ENCODE data around the gene LYRM2.

LYRM2 gene

GRCh38 chr6:89555031-89555430 lies 83.5 kb downstream of the LYRM2 start:
- DNase-seq (ENCODE audit: low read depth) = no peak

- DNase-seq (ENCODE audit: low read depth) = no peak
Measured at GRCh38 chr6:89554106-89554505, 84.4 kb downstream of the LYRM2 start.

DNA sequence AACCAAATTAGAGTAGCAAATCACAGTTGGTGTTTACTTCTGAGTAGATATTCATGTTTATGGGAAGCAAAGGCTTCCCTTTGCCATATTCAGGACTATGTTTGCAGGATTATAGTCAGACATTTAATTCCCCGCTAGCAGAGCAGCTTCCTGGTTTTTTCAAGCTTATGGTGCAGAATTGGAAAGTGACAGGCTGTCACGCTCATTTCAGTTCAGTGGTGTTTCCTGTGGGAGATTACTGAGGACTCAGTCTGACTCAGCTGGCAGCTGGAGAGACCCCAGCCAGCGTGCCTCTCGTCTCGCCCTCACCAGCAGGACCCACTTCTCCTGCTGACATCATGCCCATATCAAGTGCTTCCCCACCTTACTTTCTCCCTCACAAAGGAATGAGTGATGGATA lies 85.1 kb downstream of the LYRM2 start:
- DNase-seq (ENCODE audit: low read depth) = no peak

DNA sequence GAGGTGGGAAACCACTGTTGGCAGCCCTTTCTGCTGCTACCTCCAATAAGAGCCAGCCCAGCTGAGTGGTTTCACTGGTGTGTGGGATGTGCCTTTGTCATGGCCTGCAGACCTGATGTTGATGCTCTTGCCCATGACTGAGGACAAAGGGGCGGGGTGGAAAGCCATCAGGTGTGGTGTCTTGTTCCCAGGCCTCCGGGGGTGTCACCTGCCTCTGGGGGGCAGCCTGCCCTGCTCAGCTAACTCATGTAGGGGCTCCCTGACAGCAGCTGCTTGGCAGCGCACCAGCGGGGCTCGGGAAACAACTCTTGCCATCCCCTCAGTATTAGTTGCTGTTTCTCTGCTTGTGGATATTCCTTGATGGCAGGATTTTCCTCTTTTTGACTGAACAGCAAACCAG lies 91.3 kb downstream of the LYRM2 start:
- no peak for DNase-seq (ENCODE audit: low read depth)

GRCh38 chr6:89542866-89543265 lies 95.7 kb downstream of the LYRM2 start:
- DNase-seq (ENCODE audit: low read depth) = no peak

GRCh38 chr6:89542081-89542857 lies 96.3 kb downstream of the LYRM2 start:
- no peak for DNase-seq (ENCODE audit: low read depth)

DNA sequence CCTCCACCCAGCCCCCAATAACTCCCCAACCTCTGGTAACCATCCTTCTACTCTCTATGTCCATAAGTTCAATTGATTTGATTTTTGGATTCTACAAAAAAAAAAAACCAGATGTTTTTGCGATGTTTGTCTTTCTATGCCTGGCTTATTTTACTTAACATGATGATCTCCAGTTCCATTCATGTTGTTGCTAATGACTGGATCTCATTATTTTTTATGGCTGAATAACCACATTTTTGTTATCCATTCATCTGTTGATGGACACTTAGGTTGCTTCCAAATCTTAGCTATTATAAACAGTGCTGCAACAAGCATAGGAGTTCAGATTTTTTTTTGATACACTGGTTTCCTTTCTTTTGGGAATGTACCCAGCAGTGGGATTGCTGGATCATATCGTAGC lies 98.8 kb downstream of the LYRM2 start:
- no peak for DNase-seq (ENCODE audit: low read depth)

GRCh38 chr6:89536231-89536630 lies 102.3 kb downstream of the LYRM2 start:
- no peak for DNase-seq (ENCODE audit: low read depth)

DNA sequence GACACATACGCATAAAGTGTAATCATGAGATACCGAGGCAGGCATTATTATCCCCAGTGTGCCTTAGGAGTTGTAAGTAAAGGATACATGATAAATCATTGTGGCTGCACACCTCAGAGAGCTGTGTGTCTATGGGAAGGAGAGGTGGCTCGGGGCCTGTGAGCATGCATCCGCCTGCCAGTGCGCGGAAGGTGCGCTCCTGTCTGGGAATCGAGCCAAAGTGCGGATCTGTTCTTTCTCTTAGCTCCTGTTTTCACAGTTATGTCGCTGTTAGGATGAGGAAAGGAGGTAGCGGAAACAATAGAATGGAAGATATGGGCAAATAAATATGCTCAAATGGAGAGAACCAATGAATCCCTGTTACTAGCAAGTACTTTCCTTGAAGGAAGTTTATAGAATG lies 107.6 kb downstream of the LYRM2 start:
- DNase-seq (ENCODE audit: low read depth) = no peak

- no peak for DNase-seq (ENCODE audit: low read depth)
Measured at GRCh38 chr6:89528866-89529265, 109.7 kb downstream of the LYRM2 start.

GRCh38 chr6:89527634-89528033 lies 110.9 kb downstream of the LYRM2 start:
- DNase-seq (ENCODE audit: low read depth) = no peak

DNA sequence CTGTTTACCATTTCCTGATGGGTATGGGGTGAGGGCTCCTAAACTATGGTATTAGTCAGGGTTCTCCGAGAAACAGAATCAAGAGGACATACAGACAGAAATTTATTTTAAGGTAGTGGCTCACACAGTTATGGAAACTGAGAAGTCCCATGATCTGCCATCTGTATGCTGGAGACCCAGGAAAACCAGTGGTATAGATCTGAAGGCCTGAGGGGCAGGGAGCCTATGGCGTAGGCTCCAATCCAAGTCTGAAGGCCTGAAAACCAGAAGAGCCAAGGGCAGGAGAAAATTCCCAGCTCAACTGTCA lies 112.0 kb downstream of the LYRM2 start:
- DNase-seq (ENCODE audit: low read depth) = no peak

- DNase-seq (ENCODE audit: low read depth) = no peak
Measured at GRCh38 chr6:89525786-89526562, 112.6 kb downstream of the LYRM2 start.

DNA sequence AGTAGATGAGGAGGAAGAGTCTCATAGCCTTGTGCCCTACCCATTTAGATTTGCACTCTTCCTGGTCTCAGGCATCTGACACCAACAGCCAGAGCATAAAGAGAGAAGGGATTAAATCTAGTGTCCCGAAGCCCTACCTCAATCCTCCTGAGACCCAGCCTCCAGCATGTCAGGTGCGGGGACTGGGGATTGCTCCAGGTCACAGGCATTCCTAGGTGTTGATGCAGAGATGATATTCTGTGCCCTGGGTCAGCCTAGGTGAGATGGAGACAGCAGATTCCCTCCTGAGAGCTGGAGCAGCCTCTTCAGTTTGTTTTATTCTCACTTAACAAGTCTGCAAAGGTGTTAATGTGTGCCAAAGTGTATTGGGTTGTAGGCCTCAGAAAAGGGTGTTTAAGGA lies 115.8 kb downstream of the LYRM2 start:
- no peak for DNase-seq (ENCODE audit: low read depth)

GRCh38 chr6:89520736-89521135 lies 117.8 kb downstream of the LYRM2 start:
- DNase-seq (ENCODE audit: low read depth) = no peak

DNA sequence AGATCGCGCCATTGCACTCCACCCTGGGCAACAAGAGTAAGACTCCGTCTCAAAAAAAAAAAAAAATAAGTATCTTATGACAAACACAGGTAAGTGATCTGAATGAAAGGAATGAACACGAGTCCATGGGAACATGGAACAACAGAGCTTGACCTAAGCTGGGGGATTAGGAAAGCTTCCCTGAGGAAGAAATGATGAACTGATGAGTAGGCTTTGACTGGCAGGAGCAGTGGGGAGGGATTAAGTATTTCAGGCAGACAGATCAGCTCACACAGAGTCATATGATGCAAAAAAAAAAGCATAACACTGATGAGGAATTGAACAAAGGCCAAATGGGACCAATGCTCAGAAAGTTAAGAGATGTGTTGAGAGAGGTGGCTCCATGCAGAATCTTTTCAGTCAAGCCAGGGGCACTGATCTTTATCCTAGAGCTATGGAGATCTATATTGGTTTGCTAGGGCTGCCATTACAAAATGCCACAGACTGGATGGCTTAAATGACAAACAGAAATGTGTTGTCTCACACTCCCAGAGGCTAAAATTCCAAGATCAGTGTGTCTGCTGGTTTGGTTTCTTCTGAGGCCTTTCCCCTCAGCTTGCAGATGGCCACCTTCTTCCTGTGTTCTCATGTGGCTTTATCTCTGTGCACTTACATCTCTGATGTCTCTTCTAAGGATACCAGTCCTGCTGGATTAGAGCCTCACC lies 120.0 kb downstream of the LYRM2 start:
- DNase-seq (ENCODE audit: low read depth) = no peak
